HepG2 (cell line): ENCODE data around the gene UBR7.
"Not testable (repeated sequence)": the region's sequence is repeated elsewhere in the genome, so short reads cannot be mapped to it uniquely, and the experiment has no call there.

ENCODE experiments used
- SUZ12 ChIP-seq: fragments of 150-350 bp; IDR thresholded peaks from 2 replicates; pipeline ENCODE4 v1.6.1; 2014; ENCODE audit warnings: low read depth, low read length
- YY1 ChIP-seq: IDR thresholded peaks from 2 replicates; pipeline ENCODE4 v1.6.1; 2011; ENCODE audit warnings: low read length, low read depth, moderate library complexity, mild to moderate bottlenecking; ENCODE audit not compliant: insufficient read depth, insufficient replicate concordance
- ZBTB40 ChIP-seq, 2 experiments: fragments of 450-650 bp in 1 of 2; sonication (generic) in 1 of 2; formaldehyde crosslinking in 1 of 2; IDR thresholded peaks; 2 replicates each; pipeline versions ENCODE4 v1.6.1 to v1.8.0; 2016 to 2022; ENCODE audit warnings: antibody characterized with exemption in 1 of 2, mild to moderate bottlenecking in 1 of 2, missing genetic modification reagents in 1 of 2
- ZFP41 ChIP-seq: sonication (generic); formaldehyde crosslinking; IDR thresholded peaks from 2 replicates; pipeline ENCODE4 v1.4.0; 2020; ENCODE audit warnings: mild to moderate bottlenecking, missing genetic modification reagents, borderline replicate concordance
- ZNF282 ChIP-seq: fragments of 450-650 bp; IDR thresholded peaks from 2 replicates; pipeline ENCODE4 v1.6.1; 2018; ENCODE audit not compliant: partially characterized antibody
- ZNF446 ChIP-seq: sonication (generic); formaldehyde crosslinking; IDR thresholded peaks from 2 replicates; pipeline ENCODE4 v1.5.0; 2020; ENCODE audit warnings: mild to moderate bottlenecking, missing genetic modification reagents
- ZNF513 ChIP-seq: sonication (generic); formaldehyde crosslinking; conservative IDR thresholded peaks from 2 replicates; pipeline ENCODE4 v1.5.0; 2020; ENCODE audit warnings: missing genetic modification reagents
- ZNF652 ChIP-seq: IDR thresholded peaks from 2 replicates; pipeline ENCODE4 v1.6.1; 2016; ENCODE audit warnings: low read depth, borderline replicate concordance
- ZNF746 ChIP-seq: sonication (generic); formaldehyde crosslinking; IDR thresholded peaks from 2 replicates; pipeline ENCODE4 v1.8.0; 2022; ENCODE audit warnings: mild to moderate bottlenecking, missing genetic modification reagents

GRCh38 chr14:93169619-93170018 lies 37.4 kb upstream of the UBR7 start:
- not testable (repeated sequence) for TF ChIP-seq ZNF282; ZNF652 (CRISPR knock-in tag); ZFP41 (CRISPR knock-in tag); ZNF446 (CRISPR knock-in tag); YY1; ZNF513 (CRISPR knock-in tag); ZBTB40 (IDR thresholded peaks at IDR 0.05); ZBTB40 (CRISPR knock-in tag; IDR thresholded peaks at IDR 0.05); SUZ12; ZNF746
